ENCODE results near the gene DNER.
A peak's percentile ranks its signal among the peaks of the same experiment; 100 is the strongest.

The DNER gene

DNA sequence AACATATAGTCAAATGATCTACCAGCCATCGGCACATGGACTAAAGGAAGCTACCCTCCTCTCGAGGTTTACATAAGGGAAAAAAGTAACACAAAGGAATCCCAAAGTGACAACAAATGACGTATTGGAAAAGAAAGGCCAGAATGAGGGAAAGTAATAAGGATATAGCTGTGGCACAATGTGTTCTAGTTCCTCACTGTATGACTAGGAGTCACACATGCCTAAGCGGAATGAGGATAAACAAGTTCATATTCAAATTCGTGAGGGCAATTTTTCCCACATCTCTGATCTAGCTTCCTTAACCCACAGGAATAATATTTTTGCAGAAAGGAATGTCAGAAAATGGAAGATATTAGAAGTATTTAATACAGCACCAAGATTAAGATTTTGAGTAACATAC is 281.0 kb downstream of the DNER start:
- H3K9ac ChIP-seq (ENCODE audit: low read length) = no peak overlapping the region
- no peaks in the 10 kb centered on the region for H3K79me2 ChIP-seq (ENCODE audit: low read length)
- no peak overlapping the region for H3K27ac ChIP-seq (ENCODE audit: low read length)
- H3K4me1 ChIP-seq (ENCODE audit: low read length) = peaks cover 17% of the 10 kb centered on the region
- no peak for TF ChIP-seq EZH2phosphoT487 (IDR thresholded peaks at IDR 0.05; ENCODE audit: low read depth)
- TF ChIP-seq, protein P1, sequence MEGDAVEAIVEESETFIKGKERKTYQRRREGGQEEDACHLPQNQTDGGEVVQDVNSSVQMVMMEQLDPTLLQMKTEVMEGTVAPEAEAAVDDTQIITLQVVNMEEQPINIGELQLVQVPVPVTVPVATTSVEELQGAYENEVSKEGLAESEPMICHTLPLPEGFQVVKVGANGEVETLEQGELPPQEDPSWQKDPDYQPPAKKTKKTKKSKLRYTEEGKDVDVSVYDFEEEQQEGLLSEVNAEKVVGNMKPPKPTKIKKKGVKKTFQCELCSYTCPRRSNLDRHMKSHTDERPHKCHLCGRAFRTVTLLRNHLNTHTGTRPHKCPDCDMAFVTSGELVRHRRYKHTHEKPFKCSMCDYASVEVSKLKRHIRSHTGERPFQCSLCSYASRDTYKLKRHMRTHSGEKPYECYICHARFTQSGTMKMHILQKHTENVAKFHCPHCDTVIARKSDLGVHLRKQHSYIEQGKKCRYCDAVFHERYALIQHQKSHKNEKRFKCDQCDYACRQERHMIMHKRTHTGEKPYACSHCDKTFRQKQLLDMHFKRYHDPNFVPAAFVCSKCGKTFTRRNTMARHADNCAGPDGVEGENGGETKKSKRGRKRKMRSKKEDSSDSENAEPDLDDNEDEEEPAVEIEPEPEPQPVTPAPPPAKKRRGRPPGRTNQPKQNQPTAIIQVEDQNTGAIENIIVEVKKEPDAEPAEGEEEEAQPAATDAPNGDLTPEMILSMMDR (IDR thresholded peaks at IDR 0.05; ENCODE audit: low read depth, low read length) = no peak
- H2AFZ ChIP-seq (ENCODE audit: low read depth, low read length) = no peak overlapping the region
- H3K4me3 ChIP-seq (ENCODE audit: low read length) = no peak overlapping the region
- H3K27me3 ChIP-seq (ENCODE audit: low read depth, low read length) = no peaks in the 10 kb centered on the region
- H4K20me1 ChIP-seq (ENCODE audit: insufficient read depth, low read length) = no peaks in the 10 kb centered on the region
- peaks cover 2% of the 10 kb centered on the region for H3K36me3 ChIP-seq (replicated peaks; ENCODE audit: low read depth, low read length)
- no peak overlapping the region for H3K4me2 ChIP-seq (ENCODE audit: low read length)
- no peaks in the 10 kb centered on the region for H3K9me3 ChIP-seq (ENCODE audit: insufficient read depth, low read length)

DNA sequence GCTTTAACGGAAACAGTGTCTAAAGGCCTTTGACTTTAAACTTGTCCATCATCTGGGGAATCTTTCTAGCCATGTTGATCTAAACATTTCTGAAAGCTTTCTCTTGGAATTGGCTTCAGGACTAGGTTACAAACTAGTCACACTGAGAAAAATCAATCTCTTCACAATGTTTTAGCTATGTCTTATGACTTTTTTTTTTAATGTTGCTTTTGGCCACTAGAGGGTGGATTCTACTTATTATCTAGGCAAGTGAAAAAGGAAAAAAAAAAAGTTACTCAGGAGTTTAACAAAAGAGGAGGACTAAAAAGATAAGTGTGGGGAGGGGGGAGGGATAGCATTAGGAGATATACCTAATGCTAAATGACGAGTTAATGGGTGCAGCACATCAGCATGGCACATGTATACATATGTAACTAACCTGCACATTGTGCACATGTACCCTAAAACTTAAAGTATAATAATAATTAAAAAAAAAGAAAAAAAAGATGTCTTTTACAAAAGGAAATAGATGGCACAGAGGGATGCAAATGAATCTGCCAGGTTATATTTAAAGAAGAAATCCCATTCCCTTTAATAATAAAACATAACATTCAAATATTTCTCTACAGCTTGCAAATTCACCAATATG is 282.9 kb downstream of the DNER start:
- Histone ChIP-seq H3K27ac (ENCODE audit: low read length) (no peak overlapping the region), H3K9ac (ENCODE audit: low read length) (no peak overlapping the region), H3K4me2 (ENCODE audit: low read length) (no peak overlapping the region), H3K4me1 (ENCODE audit: low read length) (peaks cover 10% of the 10 kb centered on the region; the same call in 1 of the 2 replicates), H4K20me1 (ENCODE audit: insufficient read depth, low read length) (no peaks in the 10 kb centered on the region), H3K36me3 (replicated peaks; ENCODE audit: low read depth, low read length) (peaks cover 2% of the 10 kb centered on the region), H3K79me2 (ENCODE audit: low read length) (no peaks in the 10 kb centered on the region), H2AFZ (ENCODE audit: low read depth, low read length) (peak overlapping the region; percentile 6; the same call in 1 of the 2 replicates), H3K4me3 (ENCODE audit: low read length) (no peak overlapping the region), H3K9me3 (ENCODE audit: insufficient read depth, low read length) (no peaks in the 10 kb centered on the region), H3K27me3 (ENCODE audit: low read depth, low read length) (no peaks in the 10 kb centered on the region)
- TF ChIP-seq EZH2phosphoT487 (IDR thresholded peaks at IDR 0.05; ENCODE audit: low read depth) = no peak
- TF ChIP-seq, protein P1 (IDR thresholded peaks at IDR 0.05; ENCODE audit: low read depth, low read length) = peak; percentile 54

DNA sequence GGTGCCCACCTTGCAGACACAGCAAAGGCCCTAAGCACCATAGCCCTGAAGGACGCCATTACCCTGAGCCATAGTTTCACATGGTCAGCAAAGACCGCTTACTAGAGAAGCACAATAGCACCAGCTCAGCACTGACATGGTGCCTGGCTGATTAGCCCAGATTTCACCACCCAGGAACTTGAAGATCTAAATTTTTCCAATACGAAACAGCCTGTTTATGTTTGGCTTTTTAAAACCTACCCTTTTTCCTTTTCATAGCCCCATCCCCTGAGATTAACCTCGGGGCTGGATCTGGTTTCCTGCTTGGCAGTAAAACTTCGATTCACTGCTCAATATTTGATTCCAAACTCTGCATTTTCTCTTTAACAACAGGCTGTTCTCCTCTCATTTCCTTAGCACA is 284.8 kb downstream of the DNER start:
- Histone ChIP-seq H3K9me3 (ENCODE audit: insufficient read depth, low read length) (no peaks in the 10 kb centered on the region), H4K20me1 (ENCODE audit: insufficient read depth, low read length) (no peaks in the 10 kb centered on the region), H3K4me2 (ENCODE audit: low read length) (no peak overlapping the region), H2AFZ (ENCODE audit: low read depth, low read length) (no peak overlapping the region), H3K27ac (ENCODE audit: low read length) (no peak overlapping the region), H3K4me3 (ENCODE audit: low read length) (no peak overlapping the region), H3K27me3 (ENCODE audit: low read depth, low read length) (no peaks in the 10 kb centered on the region), H3K4me1 (ENCODE audit: low read length) (peaks cover 10% of the 10 kb centered on the region; the same call in 1 of the 2 replicates), H3K79me2 (ENCODE audit: low read length) (no peaks in the 10 kb centered on the region), H3K36me3 (replicated peaks; ENCODE audit: low read depth, low read length) (no peaks in the 10 kb centered on the region), H3K9ac (ENCODE audit: low read length) (no peak overlapping the region)
- TF ChIP-seq, protein P1 (IDR thresholded peaks at IDR 0.05; ENCODE audit: low read depth, low read length) = no peak
- TF ChIP-seq EZH2phosphoT487 (IDR thresholded peaks at IDR 0.05; ENCODE audit: low read depth) = no peak

GRCh38 chr2:229426464-229426863 is 287.9 kb downstream of the DNER start:
- Histone ChIP-seq H2AFZ (ENCODE audit: low read depth, low read length) (no peak overlapping the region), H3K9ac (ENCODE audit: low read length) (no peak overlapping the region), H3K27ac (ENCODE audit: low read length) (no peak overlapping the region), H3K4me1 (ENCODE audit: low read length) (peaks cover 25% of the 10 kb centered on the region), H3K79me2 (ENCODE audit: low read length) (no peaks in the 10 kb centered on the region), H4K20me1 (ENCODE audit: insufficient read depth, low read length) (no peaks in the 10 kb centered on the region), H3K36me3 (replicated peaks; ENCODE audit: low read depth, low read length) (peaks cover 15% of the 10 kb centered on the region), H3K4me3 (ENCODE audit: low read length) (no peak overlapping the region), H3K4me2 (ENCODE audit: low read length) (no peak overlapping the region), H3K9me3 (ENCODE audit: insufficient read depth, low read length) (peaks cover 11% of the 10 kb centered on the region; the same call in 1 of the 2 replicates), H3K27me3 (ENCODE audit: low read depth, low read length) (no peaks in the 10 kb centered on the region)
- TF ChIP-seq, protein P1 (IDR thresholded peaks at IDR 0.05; ENCODE audit: low read depth, low read length) = no peak
- no peak for TF ChIP-seq EZH2phosphoT487 (IDR thresholded peaks at IDR 0.05; ENCODE audit: low read depth)

Measured in OCI-LY3 (cell line).